ENCODE measurements around the gene UBE2G2. TPM values are rescaled to one million over a fixed set of nuclear protein-coding genes. Genes with fewer than 3 reads are reported as not detected.

Gene UBE2G2
- total RNA-seq, 1 donor from 2014 or later = 118 TPM

GRCh38 chr21:44802396-44803153 lies 955 bp upstream of the UBE2G2 start:
- Mint-ChIP-seq H3K27me3 (ENCODE audit: low read depth) (no peaks in the 10 kb centered on the region), H3K27ac (peak overlapping the region; percentile 62), H3K36me3 (ENCODE audit: low read depth) (peaks cover 80% of the 10 kb centered on the region), H3K4me1 (ENCODE audit: low read depth) (peaks cover 39% of the 10 kb centered on the region), H3K9me3 (no peaks in the 10 kb centered on the region), H3K4me3 (ENCODE audit: low read depth) (peak overlapping the region; percentile 83)
- no peak for DNase-seq (ENCODE audit: low spot score)
- intact Hi-C loops (cut with micrococcal nuclease) = loop anchor here (5.0 kb wide), 1 partner anchor 110 kb away; no protein-coding TSS in a partner anchor

- Mint-ChIP-seq H3K36me3 (ENCODE audit: low read depth) (peaks cover 79% of the 10 kb centered on the region), H3K4me1 (ENCODE audit: low read depth) (peaks cover 49% of the 10 kb centered on the region), H3K27me3 (ENCODE audit: low read depth) (no peaks in the 10 kb centered on the region), H3K9me3 (no peaks in the 10 kb centered on the region), H3K27ac (peak overlapping the region; percentile 85), H3K4me3 (ENCODE audit: low read depth) (peak overlapping the region; percentile 98)
- no peak for DNase-seq (ENCODE audit: low spot score)
- intact Hi-C loops (cut with micrococcal nuclease) = loop anchor here (1.0 to 5.0 kb wide), 3 partner anchors 17 to 111 kb away; partner anchors contain the start of gene SUMO3
Observed at GRCh38 chr21:44800971-44801467, 601 bp downstream of the UBE2G2 start.

GRCh38 chr21:44800103-44800502 lies 1.5 kb downstream of the UBE2G2 start:
- H3K27me3 Mint-ChIP-seq (ENCODE audit: low read depth) = no peaks in the 10 kb centered on the region
- DNase-seq (ENCODE audit: low spot score) = no peak
- peak overlapping the region; percentile 98 for H3K4me3 Mint-ChIP-seq (ENCODE audit: low read depth)
- intact Hi-C loops (cut with micrococcal nuclease) = loop anchor here (5.0 kb wide), 1 partner anchor 112 kb away; no protein-coding TSS in a partner anchor
- H3K4me1 Mint-ChIP-seq (ENCODE audit: low read depth) = peaks cover 49% of the 10 kb centered on the region
- H3K36me3 Mint-ChIP-seq (ENCODE audit: low read depth) = peaks cover 69% of the 10 kb centered on the region
- no peaks in the 10 kb centered on the region for H3K9me3 Mint-ChIP-seq
- no peak overlapping the region for H3K27ac Mint-ChIP-seq

- Mint-ChIP-seq H3K4me3 (ENCODE audit: low read depth) (peak overlapping the region; percentile 98), H3K36me3 (ENCODE audit: low read depth) (peaks cover 65% of the 10 kb centered on the region), H3K27ac (no peak overlapping the region), H3K9me3 (no peaks in the 10 kb centered on the region), H3K4me1 (ENCODE audit: low read depth) (peaks cover 49% of the 10 kb centered on the region), H3K27me3 (ENCODE audit: low read depth) (no peaks in the 10 kb centered on the region)
- intact Hi-C loops (cut with micrococcal nuclease) = loop anchor here (5.0 kb wide), 1 partner anchor 113 kb away; no protein-coding TSS in a partner anchor
- DNase-seq (ENCODE audit: low spot score) = no peak
Observed at GRCh38 chr21:44799646-44800045, 2.0 kb downstream of the UBE2G2 start.

GRCh38 chr21:44797775-44798174 lies 3.8 kb downstream of the UBE2G2 start:
- intact Hi-C loops (cut with micrococcal nuclease) = no loop called here
- Mint-ChIP-seq H3K4me1 (ENCODE audit: low read depth) (peaks cover 49% of the 10 kb centered on the region), H3K27me3 (ENCODE audit: low read depth) (no peaks in the 10 kb centered on the region), H3K9me3 (no peaks in the 10 kb centered on the region), H3K36me3 (ENCODE audit: low read depth) (peaks cover 58% of the 10 kb centered on the region), H3K4me3 (ENCODE audit: low read depth) (no peak overlapping the region), H3K27ac (no peak overlapping the region)
- no peak for DNase-seq (ENCODE audit: low spot score)

- H3K9me3 Mint-ChIP-seq = no peaks in the 10 kb centered on the region
- H3K4me1 Mint-ChIP-seq (ENCODE audit: low read depth) = peaks cover 50% of the 10 kb centered on the region
- intact Hi-C loops (cut with micrococcal nuclease) = no loop called here
- H3K36me3 Mint-ChIP-seq (ENCODE audit: low read depth) = peaks cover 63% of the 10 kb centered on the region
- no peaks in the 10 kb centered on the region for H3K27me3 Mint-ChIP-seq (ENCODE audit: low read depth)
- DNase-seq (ENCODE audit: low spot score) = no peak
- no peak overlapping the region for H3K4me3 Mint-ChIP-seq (ENCODE audit: low read depth)
- H3K27ac Mint-ChIP-seq = no peak overlapping the region
Observed at GRCh38 chr21:44795342-44795741, 6.3 kb downstream of the UBE2G2 start.

GRCh38 chr21:44793592-44794374 lies 7.8 kb downstream of the UBE2G2 start:
- peaks cover 57% of the 10 kb centered on the region for H3K36me3 Mint-ChIP-seq (ENCODE audit: low read depth)
- H3K4me1 Mint-ChIP-seq (ENCODE audit: low read depth) = peaks cover 45% of the 10 kb centered on the region
- no peak overlapping the region for H3K27ac Mint-ChIP-seq
- no peak overlapping the region for H3K4me3 Mint-ChIP-seq (ENCODE audit: low read depth)
- H3K9me3 Mint-ChIP-seq = no peaks in the 10 kb centered on the region
- H3K27me3 Mint-ChIP-seq (ENCODE audit: low read depth) = no peaks in the 10 kb centered on the region
- intact Hi-C loops (cut with micrococcal nuclease) = loop anchor here (1.0 to 2.0 kb wide), 2 partner anchors 81 to 283 kb away; no protein-coding TSS in a partner anchor
- DNase-seq (ENCODE audit: low spot score) = no peak

- intact Hi-C loops (cut with micrococcal nuclease) = loop anchor here (1.0 to 2.0 kb wide), 2 partner anchors 82 to 283 kb away; no protein-coding TSS in a partner anchor
- Mint-ChIP-seq H3K9me3 (no peaks in the 10 kb centered on the region), H3K4me1 (ENCODE audit: low read depth) (peaks cover 39% of the 10 kb centered on the region), H3K27me3 (ENCODE audit: low read depth) (no peaks in the 10 kb centered on the region), H3K4me3 (ENCODE audit: low read depth) (no peak overlapping the region), H3K36me3 (ENCODE audit: low read depth) (peaks cover 50% of the 10 kb centered on the region), H3K27ac (no peak overlapping the region)
- DNase-seq (ENCODE audit: low spot score) = peak; percentile 40
Observed at GRCh38 chr21:44792702-44793591, 8.7 kb downstream of the UBE2G2 start.

- Mint-ChIP-seq H3K27me3 (ENCODE audit: low read depth) (no peaks in the 10 kb centered on the region), H3K4me3 (ENCODE audit: low read depth) (no peak overlapping the region), H3K27ac (no peak overlapping the region), H3K4me1 (ENCODE audit: low read depth) (peaks cover 38% of the 10 kb centered on the region), H3K9me3 (no peaks in the 10 kb centered on the region), H3K36me3 (ENCODE audit: low read depth) (peaks cover 44% of the 10 kb centered on the region)
- no peak for DNase-seq (ENCODE audit: low spot score)
- intact Hi-C loops (cut with micrococcal nuclease) = loop anchor here (2.0 kb wide), 1 partner anchor 83 kb away; no protein-coding TSS in a partner anchor
Observed at GRCh38 chr21:44791993-44792392, 9.6 kb downstream of the UBE2G2 start.

- H3K9me3 Mint-ChIP-seq = no peaks in the 10 kb centered on the region
- peaks cover 40% of the 10 kb centered on the region for H3K36me3 Mint-ChIP-seq (ENCODE audit: low read depth)
- intact Hi-C loops (cut with micrococcal nuclease) = no loop called here
- no peak overlapping the region for H3K27ac Mint-ChIP-seq
- no peak for DNase-seq (ENCODE audit: low spot score)
- no peak overlapping the region for H3K4me3 Mint-ChIP-seq (ENCODE audit: low read depth)
- peaks cover 32% of the 10 kb centered on the region for H3K4me1 Mint-ChIP-seq (ENCODE audit: low read depth)
- no peaks in the 10 kb centered on the region for H3K27me3 Mint-ChIP-seq (ENCODE audit: low read depth)
Observed at GRCh38 chr21:44791246-44791645, 10.4 kb downstream of the UBE2G2 start.

- DNase-seq (ENCODE audit: low spot score) = no peak
- Mint-ChIP-seq H3K27me3 (ENCODE audit: low read depth) (no peaks in the 10 kb centered on the region), H3K9me3 (no peaks in the 10 kb centered on the region), H3K4me1 (ENCODE audit: low read depth) (peaks cover 30% of the 10 kb centered on the region), H3K4me3 (ENCODE audit: low read depth) (no peak overlapping the region), H3K27ac (no peak overlapping the region), H3K36me3 (ENCODE audit: low read depth) (peaks cover 44% of the 10 kb centered on the region)
- intact Hi-C loops (cut with micrococcal nuclease) = no loop called here
Observed at GRCh38 chr21:44790368-44790767, 11.3 kb downstream of the UBE2G2 start.

GRCh38 chr21:44789880-44790279 lies 11.7 kb downstream of the UBE2G2 start:
- H3K9me3 Mint-ChIP-seq = no peaks in the 10 kb centered on the region
- DNase-seq (ENCODE audit: low spot score) = no peak
- intact Hi-C loops (cut with micrococcal nuclease) = no loop called here
- H3K36me3 Mint-ChIP-seq (ENCODE audit: low read depth) = peaks cover 47% of the 10 kb centered on the region
- H3K27ac Mint-ChIP-seq = no peak overlapping the region
- no peak overlapping the region for H3K4me3 Mint-ChIP-seq (ENCODE audit: low read depth)
- no peaks in the 10 kb centered on the region for H3K27me3 Mint-ChIP-seq (ENCODE audit: low read depth)
- peaks cover 30% of the 10 kb centered on the region for H3K4me1 Mint-ChIP-seq (ENCODE audit: low read depth)

All from activated T-helper 2 cell treated with anti-CD3 and anti-CD28 coated beads, Interferon-gamma antibody, Interleukin-2, Interleukin-4, amounts not matched to agents 10 μg/mL and 5 μg/mL and 100 μg/mL, durations not matched to agents 14 hours and 24 hours and 36 hours (primary cell).